A375 (cell line): ENCODE results near the gene LYPD6. TPM values are rescaled to one million over a fixed set of nuclear protein-coding genes. Genes with fewer than 3 reads are reported as not detected.

Experiments used
- total RNA-seq: library from RNA; depleted of rRNA; stranded (reverse); fragments of >200 nt; shearing (Covaris generic); gene quantifications from 2 replicates; pipeline ENCODE4 v1.2.3, GENCODE V29; 2014; rRNA removed

The LYPD6 gene
- 0.53 and 0.98 TPM in 2 replicates for total RNA-seq

GRCh38 chr2:149330127-149331022 is at the start of gene LYPD6:
Gene LYPD6, plus strand, starts transcription at chr2:149330587. Its CDS starts 107,122 bp downstream, at chr2:149437709.

